Erythroblast (primary cell): Measurements from ENCODE around the gene MTMR3.

ENCODE experiments used
- GATA1 ChIP-seq: IDR thresholded peaks from 2 replicates; pipeline ENCODE4 v1.6.1; 2011; ENCODE audit warnings: low read depth, mild to moderate bottlenecking, control low read depth, low read length, moderate library complexity
- POLR2A ChIP-seq: IDR thresholded peaks from 2 replicates; pipeline ENCODE4 v1.6.1; 2011; ENCODE audit warnings: mild to moderate bottlenecking, low read length

DNA sequence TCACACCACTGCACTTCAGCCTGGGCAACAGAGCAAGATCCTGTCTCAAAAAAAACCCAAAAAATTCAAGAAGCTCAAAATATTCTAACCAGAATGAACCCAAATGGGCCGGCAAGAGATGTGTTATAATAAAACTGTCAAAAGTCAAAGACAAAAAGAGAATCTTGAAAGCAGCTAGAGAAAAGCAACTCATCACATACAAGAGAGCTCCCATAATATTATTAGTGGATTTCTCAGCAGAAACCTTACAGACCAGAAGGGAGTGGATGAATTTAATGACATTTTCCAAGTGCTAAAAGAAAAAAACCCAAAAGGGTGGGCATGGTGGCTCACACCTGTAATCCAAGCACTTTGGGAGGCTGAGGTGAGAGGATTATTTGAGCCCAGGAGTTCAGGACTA lies 174.4 kb downstream of the MTMR3 start:
- TF ChIP-seq POLR2A (no peak), GATA1 (no peak)
